ENCODE measurements around the gene GPANK1.

GPANK1 gene

DNA sequence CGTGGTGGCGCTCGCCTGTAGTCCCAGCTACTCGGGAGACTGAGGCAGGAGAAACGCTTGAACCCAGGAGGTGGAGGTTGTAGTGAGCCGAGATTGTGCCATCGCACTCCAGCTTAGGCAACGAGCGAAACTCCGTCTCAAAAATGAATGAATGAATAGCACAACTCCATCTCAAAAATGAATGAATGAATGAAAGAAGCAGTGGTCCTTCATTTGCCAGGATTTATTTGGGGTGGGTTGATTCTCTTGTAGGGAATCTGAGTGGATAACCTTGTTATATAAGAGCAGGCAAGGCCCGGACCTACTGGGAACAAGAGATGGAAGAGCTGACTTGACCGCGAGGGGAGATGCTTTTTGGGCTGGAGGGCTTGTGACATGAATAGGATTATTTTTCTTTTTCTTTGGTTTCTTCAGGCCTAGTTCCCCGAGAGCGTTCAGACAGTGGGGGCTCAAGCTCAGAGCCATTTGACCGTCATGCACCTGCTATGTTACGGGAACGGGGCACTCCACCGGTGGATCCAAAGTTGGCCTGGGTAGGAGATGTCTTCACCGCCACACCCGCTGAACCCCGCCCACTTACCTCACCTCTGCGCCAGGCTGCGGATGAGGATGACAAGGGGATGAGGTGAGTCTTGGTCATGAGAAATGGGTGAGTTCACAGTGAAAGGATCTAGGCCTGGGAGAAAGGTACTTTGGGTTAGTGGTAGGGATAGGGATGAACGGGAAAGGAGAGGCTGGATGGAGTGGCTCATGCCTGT, 34.4 kb downstream of the GPANK1 start:
- H3K4me3 ChIP-seq (ENCODE audit: low read depth in 1 of 2, low read length in 2 of 2), result no peak overlapping the region
- no peaks in the 10 kb centered on the region for H3K9me3 ChIP-seq (ENCODE audit: control insufficient read depth in 1 of 2, low read length in 2 of 2)
- H3K27ac ChIP-seq (ENCODE audit: low read depth, low read length), result no peak overlapping the region
- peaks cover 65 to 93% of the 10 kb centered on the region in 2 donors for H3K36me3 ChIP-seq (ENCODE audit: control insufficient read depth in 1 of 2, insufficient read depth in 2 of 2, low read length in 2 of 2)
- H3K27me3 ChIP-seq (ENCODE audit: control insufficient read depth in 1 of 2, insufficient read depth in 2 of 2, low read length in 2 of 2), result no peaks in the 10 kb centered on the region
- no peaks in the 10 kb centered on the region for H3K4me1 ChIP-seq (ENCODE audit: control insufficient read depth in 1 of 2, insufficient read depth in 2 of 2, low read length in 2 of 2)
- no peak overlapping the region for H3K9ac ChIP-seq (ENCODE audit: low read depth in 1 of 2, low read length in 2 of 2)

DNA sequence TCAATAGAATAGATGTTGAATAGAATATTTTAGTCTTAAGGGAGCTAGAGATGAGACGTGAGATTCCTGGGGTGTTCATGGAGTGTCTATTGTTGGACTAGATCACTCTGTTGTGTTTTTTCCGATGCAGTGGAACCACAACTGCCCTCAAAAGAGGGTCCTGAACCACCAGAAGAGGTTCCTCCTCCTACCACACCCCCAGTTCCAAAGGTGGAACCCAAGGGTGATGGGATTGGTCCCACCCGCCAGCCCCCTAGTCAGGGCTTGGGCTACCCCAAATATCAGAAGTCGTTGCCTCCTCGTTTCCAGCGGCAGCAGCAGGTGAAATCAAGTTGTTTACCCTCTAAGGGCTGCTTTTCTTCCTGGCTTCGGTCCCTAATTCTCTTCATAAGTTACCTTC, 35.8 kb downstream of the GPANK1 start:
- Histone ChIP-seq H3K9me3 (ENCODE audit: control insufficient read depth in 1 of 2, low read length in 2 of 2) (no peaks in the 10 kb centered on the region), H3K4me3 (ENCODE audit: low read depth in 1 of 2, low read length in 2 of 2) (no peak overlapping the region), H3K36me3 (ENCODE audit: control insufficient read depth in 1 of 2, insufficient read depth in 2 of 2, low read length in 2 of 2) (peaks cover 63 to 93% of the 10 kb centered on the region in 2 donors), H3K27ac (ENCODE audit: low read depth, low read length) (no peak overlapping the region), H3K4me1 (ENCODE audit: control insufficient read depth in 1 of 2, insufficient read depth in 2 of 2, low read length in 2 of 2) (peaks cover 0 to 3% of the 10 kb centered on the region in 2 donors), H3K9ac (ENCODE audit: low read depth in 1 of 2, low read length in 2 of 2) (no peak overlapping the region), H3K27me3 (ENCODE audit: control insufficient read depth in 1 of 2, insufficient read depth in 2 of 2, low read length in 2 of 2) (no peaks in the 10 kb centered on the region)

DNA sequence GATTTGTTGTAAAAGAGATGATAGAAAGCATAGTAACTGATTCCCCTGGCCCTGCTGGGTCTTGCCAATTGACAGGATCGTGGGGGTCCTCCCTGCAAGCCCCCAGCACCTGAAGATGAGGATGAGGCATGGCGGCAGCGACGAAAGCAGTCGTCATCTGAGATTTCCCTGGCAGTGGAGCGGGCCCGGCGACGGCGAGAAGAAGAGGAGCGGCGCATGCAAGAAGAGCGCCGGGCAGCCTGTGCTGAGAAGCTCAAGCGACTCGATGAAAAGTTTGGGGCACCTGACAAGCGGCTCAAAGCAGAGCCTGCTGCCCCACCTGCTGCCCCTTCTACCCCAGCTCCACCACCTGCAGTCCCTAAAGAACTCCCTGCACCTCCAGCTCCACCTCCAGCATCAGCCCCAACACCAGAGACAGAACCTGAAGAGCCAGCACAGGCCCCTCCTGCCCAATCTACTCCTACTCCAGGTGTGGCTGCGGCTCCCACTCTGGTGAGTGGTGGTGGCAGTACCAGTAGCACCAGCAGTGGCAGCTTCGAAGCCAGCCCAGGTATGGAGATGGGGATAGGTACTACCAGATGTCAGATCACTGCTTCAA, 37.0 kb downstream of the GPANK1 start:
- Histone ChIP-seq H3K27ac (ENCODE audit: low read depth, low read length) (no peak overlapping the region), H3K4me3 (ENCODE audit: low read depth in 1 of 2, low read length in 2 of 2) (no peak overlapping the region), H3K36me3 (ENCODE audit: control insufficient read depth in 1 of 2, insufficient read depth in 2 of 2, low read length in 2 of 2) (peaks cover 62 to 95% of the 10 kb centered on the region in 2 donors), H3K9me3 (ENCODE audit: control insufficient read depth in 1 of 2, low read length in 2 of 2) (no peaks in the 10 kb centered on the region), H3K27me3 (ENCODE audit: control insufficient read depth in 1 of 2, insufficient read depth in 2 of 2, low read length in 2 of 2) (no peaks in the 10 kb centered on the region), H3K9ac (ENCODE audit: low read depth in 1 of 2, low read length in 2 of 2) (no peak overlapping the region), H3K4me1 (ENCODE audit: control insufficient read depth in 1 of 2, insufficient read depth in 2 of 2, low read length in 2 of 2) (peaks cover 3 to 4% of the 10 kb centered on the region in 2 donors)

DNA sequence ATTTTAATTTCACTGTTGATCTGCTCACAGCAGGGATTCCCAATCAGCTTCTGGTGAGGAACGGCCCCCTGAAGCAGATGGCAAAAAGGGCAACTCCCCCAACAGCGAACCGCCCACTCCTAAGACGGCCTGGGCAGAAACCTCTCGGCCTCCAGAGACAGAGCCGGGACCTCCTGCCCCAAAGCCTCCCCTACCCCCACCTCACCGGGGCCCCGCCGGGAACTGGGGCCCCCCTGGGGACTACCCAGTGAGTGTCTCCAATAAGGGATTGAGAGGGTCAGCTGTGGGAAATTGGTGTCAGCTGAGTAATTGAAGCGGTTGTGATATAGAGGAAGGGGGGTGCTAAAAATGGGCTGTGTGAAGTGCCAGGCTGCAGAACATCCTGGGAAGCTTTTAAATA, 37.8 kb downstream of the GPANK1 start:
- H3K9ac ChIP-seq (ENCODE audit: low read depth in 1 of 2, low read length in 2 of 2), result no peak overlapping the region
- H3K36me3 ChIP-seq (ENCODE audit: control insufficient read depth in 1 of 2, insufficient read depth in 2 of 2, low read length in 2 of 2), result peaks cover 62 to 92% of the 10 kb centered on the region in 2 donors

DNA sequence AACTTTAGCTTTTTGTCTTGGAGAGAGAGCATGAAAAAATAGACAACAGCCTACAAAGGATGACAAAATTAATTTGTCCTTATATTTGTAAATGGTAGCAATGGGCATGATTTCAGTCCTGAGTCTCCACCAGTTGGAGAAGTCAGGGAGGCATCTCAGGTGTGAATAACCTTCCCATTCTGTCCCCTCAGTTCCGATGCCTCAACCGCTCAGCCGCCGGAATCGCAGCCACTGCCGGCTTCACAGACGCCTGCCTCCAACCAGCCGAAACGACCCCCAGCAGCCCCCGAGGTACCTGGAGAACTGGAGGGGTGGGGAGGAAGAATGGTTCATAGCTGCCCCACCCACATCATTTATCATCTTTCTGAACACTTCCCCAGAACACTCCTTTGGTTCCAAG, 40.7 kb downstream of the GPANK1 start:
- Histone ChIP-seq H3K4me1 (ENCODE audit: control insufficient read depth in 1 of 2, insufficient read depth in 2 of 2, low read length in 2 of 2) (peaks cover 18 to 19% of the 10 kb centered on the region in 2 donors), H3K4me3 (ENCODE audit: low read depth in 1 of 2, low read length in 2 of 2) (no peak overlapping the region), H3K27ac (ENCODE audit: low read depth, low read length) (no peak overlapping the region), H3K36me3 (ENCODE audit: control insufficient read depth in 1 of 2, insufficient read depth in 2 of 2, low read length in 2 of 2) (peaks cover 43 to 66% of the 10 kb centered on the region in 2 donors), H3K9me3 (ENCODE audit: control insufficient read depth in 1 of 2, low read length in 2 of 2) (no peaks in the 10 kb centered on the region), H3K27me3 (ENCODE audit: control insufficient read depth in 1 of 2, insufficient read depth in 2 of 2, low read length in 2 of 2) (no peaks in the 10 kb centered on the region), H3K9ac (ENCODE audit: low read depth in 1 of 2, low read length in 2 of 2) (no peak overlapping the region)

More for the DNA sequence above, 37.8 kb downstream of the GPANK1 start:
- no peaks in the 10 kb centered on the region for H3K9me3 ChIP-seq (ENCODE audit: control insufficient read depth in 1 of 2, low read length in 2 of 2)
- H3K4me3 ChIP-seq (ENCODE audit: low read depth in 1 of 2, low read length in 2 of 2), result no peak overlapping the region
- H3K4me1 ChIP-seq (ENCODE audit: control insufficient read depth in 1 of 2, insufficient read depth in 2 of 2, low read length in 2 of 2), result peaks cover 11 to 13% of the 10 kb centered on the region in 2 donors
- H3K27me3 ChIP-seq (ENCODE audit: control insufficient read depth in 1 of 2, insufficient read depth in 2 of 2, low read length in 2 of 2), result no peaks in the 10 kb centered on the region
- no peak overlapping the region for H3K27ac ChIP-seq (ENCODE audit: low read depth, low read length)

DNA sequence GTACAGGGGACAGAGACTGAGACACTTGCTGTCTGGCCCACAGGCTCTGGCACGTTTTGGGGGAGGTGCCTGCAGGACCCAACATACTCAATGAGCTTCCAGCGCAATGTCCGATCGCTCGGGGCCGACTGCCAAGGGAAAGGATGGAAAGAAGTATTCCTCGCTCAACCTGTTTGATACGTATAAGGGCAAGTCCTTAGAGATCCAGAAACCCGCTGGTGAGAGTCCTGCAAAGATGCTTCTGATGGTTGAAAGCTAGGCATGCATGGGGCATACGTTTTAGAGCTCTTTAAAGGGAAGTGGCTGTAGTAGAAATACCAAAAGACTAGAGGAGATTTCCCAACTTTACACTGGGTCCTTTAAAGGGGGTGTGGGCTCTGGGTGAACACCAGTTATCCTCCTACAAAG, 42.1 kb downstream of the GPANK1 start:
- Histone ChIP-seq H3K36me3 (ENCODE audit: control insufficient read depth in 1 of 2, insufficient read depth in 2 of 2, low read length in 2 of 2) (peaks cover 32 to 52% of the 10 kb centered on the region in 2 donors), H3K4me1 (ENCODE audit: control insufficient read depth in 1 of 2, insufficient read depth in 2 of 2, low read length in 2 of 2) (peaks cover 18 to 19% of the 10 kb centered on the region in 2 donors), H3K27ac (ENCODE audit: low read depth, low read length) (no peak overlapping the region), H3K9me3 (ENCODE audit: control insufficient read depth in 1 of 2, low read length in 2 of 2) (no peaks in the 10 kb centered on the region), H3K9ac (ENCODE audit: low read depth in 1 of 2, low read length in 2 of 2) (peak overlapping the region in 1 of 2 donors; percentile 98), H3K4me3 (ENCODE audit: low read depth in 1 of 2, low read length in 2 of 2) (peak overlapping the region; percentile 36 to 97), H3K27me3 (ENCODE audit: control insufficient read depth in 1 of 2, insufficient read depth in 2 of 2, low read length in 2 of 2) (no peaks in the 10 kb centered on the region)

DNA sequence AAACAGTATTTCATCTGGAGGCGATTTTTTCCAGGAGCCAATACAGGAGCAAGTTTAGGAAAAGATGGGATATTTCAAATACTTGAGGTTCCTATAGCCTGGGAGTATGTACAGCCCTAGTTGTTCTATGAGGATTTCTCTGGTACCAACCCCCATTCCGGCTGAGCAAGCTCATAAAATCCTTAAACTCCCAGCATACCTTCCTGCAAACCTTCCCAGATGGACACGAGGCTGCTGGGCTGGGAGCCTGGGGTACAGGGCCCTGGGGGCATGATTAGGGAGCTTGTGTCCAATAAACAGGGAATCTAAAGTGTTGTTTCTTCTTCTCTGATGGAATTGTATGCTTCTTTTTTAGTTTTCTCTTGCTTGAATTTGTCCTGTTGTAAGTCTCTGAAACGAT, 42.8 kb downstream of the GPANK1 start:
- peak overlapping the region; percentile 98 to 99 for H3K9ac ChIP-seq (ENCODE audit: low read depth in 1 of 2, low read length in 2 of 2)
- peak overlapping the region; percentile 88 to 97 for H3K4me3 ChIP-seq (ENCODE audit: low read depth in 1 of 2, low read length in 2 of 2)
- H3K36me3 ChIP-seq (ENCODE audit: control insufficient read depth in 1 of 2, insufficient read depth in 2 of 2, low read length in 2 of 2), result peaks cover 32 to 45% of the 10 kb centered on the region in 2 donors
- no peaks in the 10 kb centered on the region for H3K27me3 ChIP-seq (ENCODE audit: control insufficient read depth in 1 of 2, insufficient read depth in 2 of 2, low read length in 2 of 2)
- no peaks in the 10 kb centered on the region for H3K9me3 ChIP-seq (ENCODE audit: control insufficient read depth in 1 of 2, low read length in 2 of 2)
- H3K4me1 ChIP-seq (ENCODE audit: control insufficient read depth in 1 of 2, insufficient read depth in 2 of 2, low read length in 2 of 2), result peaks cover 18 to 19% of the 10 kb centered on the region in 2 donors
- H3K27ac ChIP-seq (ENCODE audit: low read depth, low read length), result peak overlapping the region; percentile 95

DNA sequence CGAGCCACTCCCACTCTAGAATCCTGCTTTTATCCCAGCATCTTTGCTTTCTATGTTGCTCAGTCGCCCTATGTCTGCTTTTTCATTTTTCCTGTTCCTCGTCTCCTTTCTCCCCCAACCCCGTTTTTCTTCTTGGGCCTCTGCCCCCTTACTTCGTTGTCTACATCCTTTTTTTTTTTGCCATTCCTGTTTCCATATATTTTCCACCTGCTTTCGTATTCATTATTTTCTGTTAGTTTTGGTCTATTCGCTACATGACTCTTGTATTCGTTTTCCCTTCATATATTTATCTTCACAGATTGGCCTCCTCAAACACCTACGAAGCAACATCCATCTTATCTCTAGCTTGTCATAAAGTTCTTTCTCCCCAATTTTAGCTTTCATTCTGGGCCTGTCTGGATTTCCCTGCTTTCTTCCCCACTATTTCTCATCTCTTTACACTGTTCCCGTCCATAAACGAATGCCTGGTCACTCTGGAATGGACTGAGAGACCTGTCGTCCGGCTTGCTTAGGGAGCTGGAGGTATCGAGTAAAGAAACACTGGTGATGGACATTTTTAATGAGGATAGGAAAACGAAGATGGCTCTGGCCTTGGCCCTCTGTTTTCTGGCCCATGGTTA, 43.4 kb downstream of the GPANK1 start:
- Histone ChIP-seq H3K4me3 (ENCODE audit: low read depth in 1 of 2, low read length in 2 of 2) (peak overlapping the region; percentile 88 to 97), H3K4me1 (ENCODE audit: control insufficient read depth in 1 of 2, insufficient read depth in 2 of 2, low read length in 2 of 2) (peaks cover 18 to 19% of the 10 kb centered on the region in 2 donors), H3K36me3 (ENCODE audit: control insufficient read depth in 1 of 2, insufficient read depth in 2 of 2, low read length in 2 of 2) (peaks cover 29 to 40% of the 10 kb centered on the region in 2 donors), H3K9me3 (ENCODE audit: control insufficient read depth in 1 of 2, low read length in 2 of 2) (no peaks in the 10 kb centered on the region), H3K27me3 (ENCODE audit: control insufficient read depth in 1 of 2, insufficient read depth in 2 of 2, low read length in 2 of 2) (no peaks in the 10 kb centered on the region), H3K9ac (ENCODE audit: low read depth in 1 of 2, low read length in 2 of 2) (peak overlapping the region; percentile 98 to 99), H3K27ac (ENCODE audit: low read depth, low read length) (peak overlapping the region; percentile 95)

DNA sequence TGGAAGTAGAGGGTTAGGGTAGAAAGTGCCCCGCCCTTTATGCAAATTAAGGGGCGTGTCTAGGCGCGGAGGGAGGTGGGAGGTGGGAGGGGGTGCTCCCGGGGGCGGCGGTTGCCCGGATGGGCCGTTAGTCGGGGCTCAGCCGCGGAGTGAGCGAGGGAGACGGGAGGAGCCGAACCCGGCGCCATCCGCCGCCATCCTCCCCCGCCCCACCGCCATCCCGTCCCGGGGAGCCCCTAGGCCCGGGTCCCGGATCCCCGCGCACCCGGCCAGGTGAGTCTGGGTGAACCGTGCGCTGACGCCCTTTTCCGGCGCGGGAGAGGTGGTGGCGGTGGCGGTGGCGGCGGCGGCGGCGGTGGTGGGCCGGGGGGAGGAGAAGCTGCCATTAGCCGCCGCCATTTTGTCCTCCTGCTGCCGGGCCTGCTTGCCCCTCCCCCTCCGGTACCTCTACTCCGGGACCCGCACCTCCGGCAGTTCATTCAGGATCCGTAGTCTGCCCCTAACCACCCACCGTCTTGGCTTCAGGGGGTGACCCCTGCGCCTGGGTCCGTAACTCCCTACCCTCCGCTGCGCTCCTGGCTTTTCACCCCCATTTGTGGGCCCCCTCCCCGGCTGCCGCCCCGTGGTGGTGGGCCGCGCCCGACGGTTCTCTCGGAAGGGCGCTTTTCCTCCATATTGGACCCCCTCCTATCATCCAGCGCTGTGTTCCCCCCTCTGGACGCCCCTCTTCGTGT, 44.0 kb downstream of the GPANK1 start, which contains the start of gene PRRC2A:
Gene PRRC2A, plus strand, starts transcription at position 130 of the 734 bp plus-strand sequence. CDS start 2,075 bp downstream, outside the sequence.
- Histone ChIP-seq H3K4me3 (ENCODE audit: low read depth in 1 of 2, low read length in 2 of 2) (peak within 1 kb of the TSS; percentile 88 to 97), H3K4me1 (ENCODE audit: control insufficient read depth in 1 of 2, insufficient read depth in 2 of 2, low read length in 2 of 2) (peaks cover 18 to 19% of the 10 kb centered on the region in 2 donors), H3K9me3 (ENCODE audit: control insufficient read depth in 1 of 2, low read length in 2 of 2) (no peaks in the 10 kb centered on the region), H3K27me3 (ENCODE audit: control insufficient read depth in 1 of 2, insufficient read depth in 2 of 2, low read length in 2 of 2) (no peaks in the 10 kb centered on the region), H3K9ac (ENCODE audit: low read depth in 1 of 2, low read length in 2 of 2) (peak within 1 kb of the TSS; percentile 98 to 99), H3K27ac (ENCODE audit: low read depth, low read length) (peak within 1 kb of the TSS; percentile 99), H3K36me3 (ENCODE audit: control insufficient read depth in 1 of 2, insufficient read depth in 2 of 2, low read length in 2 of 2) (peaks cover 23 to 33% of the 10 kb centered on the region in 2 donors)
